ENCODE data around the gene SELENOO. TPM values are rescaled to one million over a fixed set of nuclear protein-coding genes. Genes with fewer than 3 reads are reported as not detected.

SELENOO gene
- total RNA-seq, 1 experiment from 2014 or later, result 34.3 TPM

GRCh38 chr22:50175191-50175461, 25.7 kb upstream of the SELENOO start:
- no peak overlapping the region for H3K4me3 ChIP-seq (ENCODE audit: low read depth in 2 of 2, low read length in 2 of 2)
- TF ChIP-seq POLR2AphosphoS5 (IDR thresholded peaks at IDR 0.05; ENCODE audit: low read depth, low read length) (no peak), TCF7L2 (IDR thresholded peaks at IDR 0.05; ENCODE audit: low read depth, low read length) (no peak), CTCF (IDR thresholded peaks at IDR 0.05) (no peak), SIN3A (IDR thresholded peaks at IDR 0.05; ENCODE audit: borderline replicate concordance, insufficient read depth, low read depth, low read length) (no peak), REST (IDR thresholded peaks at IDR 0.05; ENCODE audit: insufficient read depth in 1 of 2, low read depth in 2 of 2, low read length in 1 of 2) (no peak)
- no peak for DNase-seq (ENCODE audit: low read depth, low spot score)
- H3K27ac ChIP-seq (ENCODE audit: low read length), result no peak overlapping the region
- intact Hi-C loops (cut with micrococcal nuclease; ENCODE audit: unreplicated experiment) (no loop called here), in situ Hi-C loops (cut with HindIII; ENCODE audit: low pct_unique_long_range_greater_than_20kb, low sequenced_read_pairs) (no loop called here)
- no peaks in the 10 kb centered on the region for H3K36me3 ChIP-seq (ENCODE audit: control insufficient read depth, insufficient read depth, low read length)
- ChIA-PET CTCF (no interaction called here), POLR2A (no interaction called here)
- no peaks in the 10 kb centered on the region for H3K4me1 ChIP-seq (ENCODE audit: control insufficient read depth, insufficient read depth, low read length)
- no peaks in the 10 kb centered on the region for H3K9me3 ChIP-seq (ENCODE audit: control insufficient read depth, insufficient read depth, low read depth, low read length)
- H3K27me3 ChIP-seq (ENCODE audit: control insufficient read depth, insufficient read depth, low read length), result no peaks in the 10 kb centered on the region
- ATAC-seq, result no peak
- no TSS peak for BruUV-seq (replicated peaks)

- Histone ChIP-seq H3K27me3 (ENCODE audit: control insufficient read depth, insufficient read depth, low read length) (no peaks in the 10 kb centered on the region), H3K9me3 (ENCODE audit: control insufficient read depth, insufficient read depth, low read depth, low read length) (no peaks in the 10 kb centered on the region), H3K4me3 (ENCODE audit: low read depth in 2 of 2, low read length in 2 of 2) (no peak overlapping the region), H3K27ac (ENCODE audit: low read length) (no peak overlapping the region), H3K4me1 (ENCODE audit: control insufficient read depth, insufficient read depth, low read length) (no peaks in the 10 kb centered on the region), H3K36me3 (ENCODE audit: control insufficient read depth, insufficient read depth, low read length) (no peaks in the 10 kb centered on the region)
- no peak for ATAC-seq
- ChIA-PET POLR2A (no interaction called here), CTCF (interaction anchor here (0.6 kb wide), 1 partner anchor 359 kb away, joined by 9 read pairs; no protein-coding TSS in a partner anchor)
- no TSS peak for BruUV-seq (replicated peaks)
- DNase-seq (ENCODE audit: low read depth, low spot score), result no peak
- TF ChIP-seq REST (IDR thresholded peaks at IDR 0.05; ENCODE audit: insufficient read depth in 1 of 2, low read depth in 2 of 2, low read length in 1 of 2) (no peak), SIN3A (IDR thresholded peaks at IDR 0.05; ENCODE audit: borderline replicate concordance, insufficient read depth, low read depth, low read length) (no peak), CTCF (IDR thresholded peaks at IDR 0.05) (no peak), POLR2AphosphoS5 (IDR thresholded peaks at IDR 0.05; ENCODE audit: low read depth, low read length) (no peak), TCF7L2 (IDR thresholded peaks at IDR 0.05; ENCODE audit: low read depth, low read length) (no peak)
- intact Hi-C loops (cut with micrococcal nuclease; ENCODE audit: unreplicated experiment), result no loop called here
- in situ Hi-C loops (cut with HindIII; ENCODE audit: low pct_unique_long_range_greater_than_20kb, low sequenced_read_pairs), result no loop called here
These were observed 24.6 kb upstream of the SELENOO start for GRCh38 chr22:50175921-50176849.
